Progenitor cell of endocrine pancreas (in vitro differentiated cells): ENCODE data around the gene RNF115. TPM values are rescaled to one million over a fixed set of nuclear protein-coding genes. Genes with fewer than 3 reads are reported as not detected.

ENCODE experiments used
- DNase-seq: peaks from one replicate; pipeline ENCODE4 v3.0.0; 2021; ENCODE audit warnings: low spot score; ENCODE audit not compliant: unreplicated experiment
- H3K27ac Mint-ChIP-seq: 2 replicates; pipeline ENCODE4 v1.8.0; 2021; ENCODE audit warnings: mild to moderate bottlenecking, moderate library complexity, mixed read lengths
- H3K27me3 Mint-ChIP-seq: 2 replicates; pipeline ENCODE4 v1.8.0; 2021; ENCODE audit warnings: mixed read lengths
- H3K36me3 Mint-ChIP-seq: 2 replicates; pipeline ENCODE4 v1.8.0; 2022; ENCODE audit warnings: mixed read lengths; ENCODE audit not compliant: insufficient read depth
- H3K4me1 Mint-ChIP-seq: 2 replicates; pipeline ENCODE4 v1.8.0; 2021; ENCODE audit warnings: low read depth, mixed read lengths
- H3K4me3 Mint-ChIP-seq: 2 replicates; pipeline ENCODE4 v1.8.0; 2021; ENCODE audit warnings: low read depth, mild to moderate bottlenecking, moderate library complexity, mixed read lengths
- H3K9me3 Mint-ChIP-seq: 2 replicates; pipeline ENCODE4 v1.8.0; 2021; ENCODE audit warnings: low read depth, mixed read lengths
- CTCF ChIP-seq: fragments of 200-600 bp; sonication (generic); IDR thresholded peaks from one replicate; pipeline ENCODE4 v1.5.0; 2021; ENCODE audit warnings: antibody characterized with exemption, mild to moderate bottlenecking; ENCODE audit not compliant: unreplicated experiment
- total RNA-seq: library from RNA; stranded (reverse); gene quantifications from 2 replicates; pipeline ENCODE4 v1.2.1, GENCODE V29; 2021

The RNF115 gene
- total RNA-seq, 1 donor from 2014 or later = 14.5 TPM

DNA sequence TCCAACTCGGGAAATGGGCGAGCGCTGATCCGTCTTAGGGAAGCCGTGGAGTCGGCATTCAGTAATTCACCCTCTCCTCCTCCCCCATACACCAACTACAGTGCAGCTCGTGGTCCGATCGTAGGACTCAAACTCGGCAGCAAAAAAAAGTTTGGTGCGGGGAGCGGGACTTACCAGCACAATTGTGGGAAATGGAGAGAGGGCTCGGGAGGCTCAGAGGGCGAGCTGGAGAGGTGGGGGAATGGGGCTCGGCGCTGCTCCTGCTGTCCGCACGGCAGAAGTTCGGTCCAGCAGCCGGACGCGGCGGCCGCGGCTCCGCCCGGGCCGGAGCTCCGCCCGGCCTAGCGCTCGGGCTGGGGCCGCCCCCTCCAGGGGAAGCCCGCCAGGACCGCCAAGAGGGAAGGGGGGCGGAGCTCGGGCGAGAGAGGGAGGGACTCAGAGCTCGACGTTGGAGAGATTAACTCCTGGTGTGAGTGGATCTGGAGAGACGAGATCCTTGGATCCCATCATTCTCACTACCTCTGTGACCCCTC is 35.7 kb upstream of the RNF115 start:
- no peaks in the 10 kb centered on the region for H3K9me3 Mint-ChIP-seq
- TF ChIP-seq CTCF = peak; percentile 23
- H3K27me3 Mint-ChIP-seq = peaks cover 11% of the 10 kb centered on the region
- H3K27ac Mint-ChIP-seq = peak overlapping the region; percentile 96
- H3K4me3 Mint-ChIP-seq = peak overlapping the region; percentile 96
- peaks cover 5% of the 10 kb centered on the region for H3K4me1 Mint-ChIP-seq
- H3K36me3 Mint-ChIP-seq = peaks cover 3% of the 10 kb centered on the region
- DNase-seq = peak; percentile 70

DNA sequence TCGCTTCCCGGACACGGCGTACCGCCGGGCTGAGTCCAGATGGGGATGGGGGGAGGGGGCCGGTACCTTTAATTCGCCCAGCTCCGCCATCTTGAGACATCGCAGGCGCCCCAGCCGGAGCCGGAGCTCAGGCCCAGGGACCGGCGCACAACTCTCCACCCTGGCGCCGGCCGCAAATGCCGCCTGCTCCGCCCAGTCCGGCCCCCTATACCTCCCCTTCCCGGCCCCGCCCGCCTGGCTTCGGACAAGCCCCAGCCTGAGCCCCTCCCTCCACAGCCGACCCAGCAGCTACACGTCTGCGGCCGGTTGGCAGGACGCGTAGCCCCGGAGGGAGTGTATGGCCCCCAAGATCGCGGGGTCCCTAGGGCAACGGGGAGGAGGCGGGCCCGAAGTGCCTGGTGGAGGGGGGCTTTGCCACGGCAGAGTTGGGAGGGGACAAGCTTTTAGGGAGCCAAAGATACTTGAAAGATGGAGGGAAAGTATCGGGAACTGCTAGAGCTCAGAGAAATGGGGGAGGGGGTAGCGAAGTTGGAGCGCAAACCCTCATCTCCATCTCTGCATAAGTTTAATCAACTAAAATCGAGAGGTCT is 35.1 kb upstream of the RNF115 start, which contains the start of gene PIAS3:
TSS of gene PIAS3 (minus strand) at position 181 of the 590 bp plus-strand sequence. CDS start at position 90, 91 bp downstream.
- no peak for TF ChIP-seq CTCF
- Mint-ChIP-seq H3K9me3 (no peaks in the 10 kb centered on the region), H3K4me3 (peak within 1 kb of the TSS; percentile 96)

GRCh38 chr1:145858238-145858900 is 34.5 kb upstream of the RNF115 start:
- H3K36me3 Mint-ChIP-seq = peaks cover 6% of the 10 kb centered on the region
- H3K4me3 Mint-ChIP-seq = peak overlapping the region; percentile 96
- no peak for TF ChIP-seq CTCF
- no peak for DNase-seq
- peaks cover 4% of the 10 kb centered on the region for H3K27me3 Mint-ChIP-seq
- no peaks in the 10 kb centered on the region for H3K9me3 Mint-ChIP-seq
- H3K27ac Mint-ChIP-seq = peak overlapping the region; percentile 92
- H3K4me1 Mint-ChIP-seq = peaks cover 5% of the 10 kb centered on the region

More for the DNA sequence above, 35.1 kb upstream of the RNF115 start, which contains the start of gene PIAS3:
- Mint-ChIP-seq H3K27me3 (peaks cover 9% of the 10 kb centered on the region), H3K36me3 (peaks cover 4% of the 10 kb centered on the region), H3K27ac (peak within 1 kb of the TSS; percentile 96), H3K4me1 (peaks cover 5% of the 10 kb centered on the region)
- peak; percentile 90 for DNase-seq

DNA sequence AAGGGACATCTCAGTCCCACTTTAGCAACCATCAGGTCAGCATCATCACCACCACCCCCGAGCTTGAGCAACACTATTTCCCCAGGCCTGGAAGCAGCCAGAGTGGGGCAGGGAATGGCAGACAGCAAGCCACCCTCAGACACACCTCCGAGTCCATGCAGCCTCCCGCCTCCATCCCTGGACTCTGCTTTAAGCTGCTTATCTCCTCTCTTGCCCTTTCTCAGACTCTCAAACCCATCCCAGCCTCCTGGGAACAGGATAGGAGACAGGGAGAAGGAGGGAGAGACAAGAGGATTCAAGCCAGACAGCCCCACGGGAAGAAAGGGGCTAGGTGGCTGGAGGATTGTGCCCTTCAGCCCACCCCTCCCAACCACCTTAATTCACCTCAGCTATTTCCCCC is 33.3 kb upstream of the RNF115 start:
- no peak for TF ChIP-seq CTCF
- Mint-ChIP-seq H3K27me3 (no peaks in the 10 kb centered on the region), H3K4me3 (no peak overlapping the region), H3K27ac (no peak overlapping the region), H3K4me1 (peaks cover 5% of the 10 kb centered on the region), H3K9me3 (no peaks in the 10 kb centered on the region), H3K36me3 (peaks cover 9% of the 10 kb centered on the region)
- DNase-seq = no peak

- H3K9me3 Mint-ChIP-seq = no peaks in the 10 kb centered on the region
- TF ChIP-seq CTCF = no peak
- no peaks in the 10 kb centered on the region for H3K27me3 Mint-ChIP-seq
- no peak overlapping the region for H3K4me3 Mint-ChIP-seq
- H3K4me1 Mint-ChIP-seq = peaks cover 5% of the 10 kb centered on the region
- DNase-seq = no peak
- H3K36me3 Mint-ChIP-seq = peaks cover 14% of the 10 kb centered on the region
- no peak overlapping the region for H3K27ac Mint-ChIP-seq
These were observed 31.6 kb upstream of the RNF115 start for GRCh38 chr1:145855426-145855948.
